CD4-positive, alpha-beta T cell treated with Interferon alpha-2 for 1 hour (primary cell): ENCODE results near the gene KLHL25.
"Not testable (repeated sequence)": the region's sequence is repeated elsewhere in the genome, so short reads cannot be mapped to it uniquely, and the experiment has no call there.

Source experiments
- DNase-seq, 2 donors: peaks; one replicate each; pipeline ENCODE4 v3.0.0-alpha.2; 2020 to 2022

Gene KLHL25

GRCh38 chr15:85802617-85803016 lies 7.9 kb upstream of the KLHL25 start:
- DNase-seq: not testable (repeated sequence)

- DNase-seq: no peak
Observed at GRCh38 chr15:85800478-85801123, 5.9 kb upstream of the KLHL25 start.

- DNase-seq: not testable (repeated sequence)
Observed at GRCh38 chr15:85796371-85796770, 1.6 kb upstream of the KLHL25 start.

- no peak for DNase-seq
Observed at GRCh38 chr15:85795337-85796305, 896 bp upstream of the KLHL25 start.

- DNase-seq: peak in 1 of 2 donors; percentile 39
Observed at GRCh38 chr15:85793641-85794597, 806 bp downstream of the KLHL25 start.

GRCh38 chr15:85792912-85793590 lies 1.7 kb downstream of the KLHL25 start:
- DNase-seq: peak in 1 of 2 donors; percentile 28

GRCh38 chr15:85792102-85792731 lies 2.5 kb downstream of the KLHL25 start:
- no peak for DNase-seq

- no peak for DNase-seq
Observed at GRCh38 chr15:85789496-85789875, 5.2 kb downstream of the KLHL25 start.

GRCh38 chr15:85788771-85789495 lies 5.8 kb downstream of the KLHL25 start:
- no peak for DNase-seq

- DNase-seq: no peak
Observed at GRCh38 chr15:85786781-85787114, 8.0 kb downstream of the KLHL25 start.

- peak in 1 of 2 donors; percentile 11 for DNase-seq
Observed at GRCh38 chr15:85785887-85786780, 8.6 kb downstream of the KLHL25 start.

GRCh38 chr15:85782064-85782463 lies 12.7 kb downstream of the KLHL25 start:
- DNase-seq: no peak

GRCh38 chr15:85781099-85781498 lies 13.6 kb downstream of the KLHL25 start:
- DNase-seq: no peak

- no peak for DNase-seq
Observed at GRCh38 chr15:85780225-85780985, 14.3 kb downstream of the KLHL25 start.

GRCh38 chr15:85779249-85779648 lies 15.5 kb downstream of the KLHL25 start:
- no peak for DNase-seq

GRCh38 chr15:85778107-85778776 lies 16.5 kb downstream of the KLHL25 start:
- DNase-seq: no peak

- no peak for DNase-seq
Observed at GRCh38 chr15:85777250-85778106, 17.2 kb downstream of the KLHL25 start.

GRCh38 chr15:85773970-85774369 lies 20.8 kb downstream of the KLHL25 start:
- no peak for DNase-seq
